Neural cell (in vitro differentiated cells): ENCODE results near the gene SYCN. TPM values are rescaled to one million over a fixed set of nuclear protein-coding genes. Genes with fewer than 3 reads are reported as not detected.
"Not testable (repeated sequence)": the region's sequence is repeated elsewhere in the genome, so short reads cannot be mapped to it uniquely, and the experiment has no call there.

Source experiments
- H2AFZ ChIP-seq: fragments of 200-600, 300-800 bp; sonication (generic), shearing (Covaris generic); 2 replicates; pipeline ENCODE4 v1.6.0; 2014; ENCODE audit warnings: low read depth, mild to moderate bottlenecking, antibody characterized with exemption, low read length, moderate library complexity
- H3F3A ChIP-seq: fragments of 200-600 bp; shearing (Covaris generic); 2 replicates; pipeline ENCODE4 v1.6.1; 2016; ENCODE audit warnings: mild to moderate bottlenecking, moderate library complexity, mixed read lengths, antibody characterized with exemption, low read length; ENCODE audit not compliant: insufficient read depth, poor library complexity, severe bottlenecking
- H3K27ac ChIP-seq: fragments of 200-600, 300-800 bp; sonication (generic), shearing (Covaris generic); 2 replicates; pipeline ENCODE4 v1.5.1; 2014; ENCODE audit warnings: mild to moderate bottlenecking, low read length, moderate library complexity
- H3K27me3 ChIP-seq: fragments of 300-800, 200-600 bp; sonication (generic), shearing (Covaris generic); 2 replicates; pipeline ENCODE4 v1.6.0; 2014; ENCODE audit warnings: mild to moderate bottlenecking, low read depth, low read length, moderate library complexity; ENCODE audit not compliant: insufficient read depth
- H3K36me3 ChIP-seq: fragments of 300-800, 200-600 bp; sonication (generic), shearing (Covaris generic); 2 replicates; pipeline ENCODE4 v1.5.1; 2014; ENCODE audit warnings: mild to moderate bottlenecking, antibody characterized with exemption, low read length, moderate library complexity; ENCODE audit not compliant: insufficient read depth
- H3K4me2 ChIP-seq: fragments of 300-800, 200-600 bp; sonication (generic), shearing (Covaris generic); 2 replicates; pipeline ENCODE4 v1.6.0; 2014; ENCODE audit warnings: mild to moderate bottlenecking, low read length
- H3K4me3 ChIP-seq: fragments of 300-800, 200-600 bp; sonication (generic), shearing (Covaris generic); 2 replicates; pipeline ENCODE4 v1.5.1; 2014; ENCODE audit warnings: mild to moderate bottlenecking, low read length, moderate library complexity
- H3K79me2 ChIP-seq: fragments of 200-600 bp; shearing (Covaris generic); replicated peaks from 2 replicates; pipeline ENCODE4 v1.6.0; 2014; ENCODE audit warnings: mild to moderate bottlenecking, low read length, moderate library complexity; ENCODE audit not compliant: insufficient read depth
- H3K9ac ChIP-seq: fragments of 300-800, 200-600 bp; sonication (generic), shearing (Covaris generic); 2 replicates; pipeline ENCODE4 v1.6.1; 2016; ENCODE audit warnings: mild to moderate bottlenecking, low read length, mixed read lengths
- H3K9me2 ChIP-seq: fragments of 200-600 bp; shearing (Covaris generic); 2 replicates; pipeline ENCODE4 v1.6.1; 2016; ENCODE audit warnings: mild to moderate bottlenecking, low read length, mixed read lengths; ENCODE audit not compliant: insufficient read depth
- H3K9me3 ChIP-seq: fragments of 200-600, 300-800 bp; sonication (generic), shearing (Covaris generic); 2 replicates; pipeline ENCODE4 v1.6.1; 2016; ENCODE audit warnings: mild to moderate bottlenecking, mixed run types, low read length, moderate library complexity, mixed read lengths
- H4K20me1 ChIP-seq: fragments of 200-600 bp; shearing (Covaris generic); 2 replicates; pipeline ENCODE4 v1.6.1; 2016; ENCODE audit warnings: mild to moderate bottlenecking, mixed run types; ENCODE audit not compliant: insufficient read depth
- EP300 ChIP-seq: fragments of 450-650 bp; conservative IDR thresholded peaks from 2 replicates; pipeline ENCODE4 v1.6.1; 2014; ENCODE audit warnings: antibody characterized with exemption, mild to moderate bottlenecking, moderate library complexity; ENCODE audit not compliant: poor library complexity, severe bottlenecking
- MXI1 ChIP-seq: fragments of 450-650 bp; conservative IDR thresholded peaks from 2 replicates; pipeline ENCODE4 v1.6.1; 2014; ENCODE audit warnings: antibody characterized with exemption, mild to moderate bottlenecking; ENCODE audit not compliant: poor library complexity, severe bottlenecking
- POLR2AphosphoS5 ChIP-seq: IDR thresholded peaks from 2 replicates; pipeline ENCODE4 v1.6.1; 2012
- REST ChIP-seq: IDR thresholded peaks from 2 replicates; pipeline ENCODE4 v1.6.1; 2012; ENCODE audit warnings: borderline replicate concordance
- SMC3 ChIP-seq: fragments of 450-650 bp; conservative IDR thresholded peaks from 2 replicates; pipeline ENCODE4 v1.6.1; 2014; ENCODE audit warnings: antibody characterized with exemption, mild to moderate bottlenecking, moderate library complexity; ENCODE audit not compliant: poor library complexity
- polyA plus RNA-seq: library from polyadenylated mRNA; depleted of rRNA; stranded (reverse); fragments of >200 nt; gene quantifications from 2 replicates; pipeline ENCODE4 v1.2.3, GENCODE V29; 2014

The SYCN gene
- polyA plus RNA-seq, 1 donor from 2014 or later: not detected

GRCh38 chr19:39246951-39247669 is 43.0 kb upstream of the SYCN start:
- no peaks in the 10 kb centered on the region for H3K9me3 ChIP-seq
- H3K4me3 ChIP-seq: no peak overlapping the region
- H3K9ac ChIP-seq: no peak overlapping the region
- no peaks in the 10 kb centered on the region for H3F3A ChIP-seq
- H3K79me2 ChIP-seq: no peaks in the 10 kb centered on the region
- TF ChIP-seq SMC3 (no peak), MXI1 (no peak), POLR2AphosphoS5 (no peak), EP300 (no peak), REST (no peak)
- no peaks in the 10 kb centered on the region for H3K36me3 ChIP-seq
- no peak overlapping the region for H2AFZ ChIP-seq
- no peak overlapping the region for H3K27ac ChIP-seq
- H3K27me3 ChIP-seq: peaks cover 29% of the 10 kb centered on the region
- no peaks in the 10 kb centered on the region for H3K9me2 ChIP-seq
- no peak overlapping the region for H3K4me2 ChIP-seq
- no peaks in the 10 kb centered on the region for H4K20me1 ChIP-seq

- H3K27me3 ChIP-seq: peaks cover 29% of the 10 kb centered on the region
- not testable (repeated sequence) for H3K9ac ChIP-seq, H2AFZ ChIP-seq, H3K9me2 ChIP-seq, H3K27ac ChIP-seq, H3K79me2 ChIP-seq, H3K4me2 ChIP-seq, H3K36me3 ChIP-seq, H3F3A ChIP-seq, H3K4me3 ChIP-seq, H3K9me3 ChIP-seq, H4K20me1 ChIP-seq
Observed at GRCh38 chr19:39245166-39245565, 41.1 kb upstream of the SYCN start.

GRCh38 chr19:39244410-39245100 is 40.5 kb upstream of the SYCN start, which contains the start of gene IFNL3:
IFNL3 (minus strand) TSS chr19:39245006; CDS start chr19:39244967, 39 bp downstream.
- H3K27me3 ChIP-seq: peaks cover 27% of the 10 kb centered on the region
- H3K9ac ChIP-seq: not testable (repeated sequence)

GRCh38 chr19:39243741-39244140 is 39.7 kb upstream of the SYCN start:
- H3K4me2 ChIP-seq, H3K9me2 ChIP-seq, H3K4me3 ChIP-seq, H3K36me3 ChIP-seq, H3K9ac ChIP-seq, H3K9me3 ChIP-seq, H2AFZ ChIP-seq, H4K20me1 ChIP-seq, H3K27ac ChIP-seq, H3F3A ChIP-seq, H3K79me2 ChIP-seq: not testable (repeated sequence)
- H3K27me3 ChIP-seq: peaks cover 19% of the 10 kb centered on the region

More at GRCh38 chr19:39244410-39245100, 40.5 kb upstream of the SYCN start, which contains the start of gene IFNL3:
- not testable (repeated sequence) for H3K4me3 ChIP-seq, H3K9me2 ChIP-seq, H3K27ac ChIP-seq, H3K4me2 ChIP-seq, H3K9me3 ChIP-seq, H4K20me1 ChIP-seq, H3K36me3 ChIP-seq, H3F3A ChIP-seq, H2AFZ ChIP-seq, H3K79me2 ChIP-seq
